GM21528 (cell line): ENCODE measurements around the gene EIF2AK3.
A peak's percentile ranks its signal among the peaks of the same experiment; 100 is the strongest.
"Not testable (repeated sequence)": the region's sequence is repeated elsewhere in the genome, so short reads cannot be mapped to it uniquely, and the experiment has no call there.

Experiments
- ATAC-seq: cut with Tn5 transposase; IDR thresholded peaks from one replicate; pipeline ENCODE4 v1.9.1; 2021; ENCODE audit warnings: mild to moderate bottlenecking, moderate library complexity; ENCODE audit not compliant: unreplicated experiment, low FRiP score

Gene EIF2AK3

DNA sequence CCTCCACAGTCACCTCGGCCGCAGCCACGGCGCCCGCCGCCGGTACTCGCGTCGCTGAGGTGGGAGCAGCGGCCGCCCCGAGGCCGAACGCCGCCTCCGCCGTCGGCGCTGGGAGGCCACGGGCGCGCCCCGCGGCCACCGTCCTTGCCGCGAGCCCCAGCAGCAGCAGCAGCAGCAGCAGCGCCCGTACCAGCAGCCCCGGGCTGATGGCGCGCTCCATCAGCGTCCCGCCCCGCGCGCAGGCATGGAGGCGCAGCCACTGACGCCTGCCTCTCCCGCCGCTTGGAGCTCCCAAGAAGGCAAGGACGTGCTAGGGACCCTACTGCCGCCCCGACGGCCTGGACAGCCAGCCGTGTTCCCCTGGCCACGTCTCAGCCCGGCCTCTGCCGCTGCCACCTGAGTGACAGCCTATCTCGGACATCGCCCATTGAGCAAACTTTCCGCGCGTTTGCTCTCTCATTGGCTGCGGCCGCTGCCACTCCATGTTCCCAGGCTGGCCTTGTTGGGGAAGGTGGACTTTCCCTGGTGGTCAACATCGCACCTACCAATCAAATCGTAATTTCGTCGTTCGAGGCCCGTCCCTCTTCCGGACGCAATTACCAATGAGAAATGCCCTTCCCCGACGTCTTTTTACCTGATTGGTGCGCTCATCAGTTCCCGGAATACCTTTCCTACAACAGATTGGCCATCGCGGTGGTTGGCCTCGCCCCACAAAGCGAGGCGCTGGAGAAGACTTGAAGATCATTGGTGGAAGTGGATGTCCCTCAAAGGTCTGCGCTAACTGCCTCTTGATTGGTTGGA lies at the start of gene EIF2AK3:
Gene EIF2AK3 (minus strand): TSS at position 410 of the 801 bp plus-strand sequence. CDS start 190 bp downstream, at position 220.
- peak; percentile 92 for ATAC-seq

DNA sequence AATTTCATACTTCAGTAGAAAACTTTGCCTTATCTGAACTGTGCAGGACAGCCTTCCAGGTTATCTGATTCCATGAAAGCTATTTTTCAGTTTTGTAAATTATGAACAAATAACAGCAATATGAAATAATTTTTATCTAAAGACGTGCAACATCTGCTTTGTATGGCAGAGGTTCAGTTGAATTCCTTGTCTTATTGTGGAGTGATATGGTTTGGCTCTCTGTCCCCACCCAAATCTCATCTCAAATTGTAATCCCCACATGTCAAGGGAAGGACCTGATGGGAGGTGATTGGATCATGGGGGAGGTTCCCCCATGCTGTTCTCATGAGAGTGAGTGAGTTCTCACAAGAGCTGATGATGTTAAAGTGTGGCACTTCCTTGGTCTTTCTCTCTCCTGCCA lies 46.1 kb upstream of the EIF2AK3 start:
- no peak for ATAC-seq

- no peak for ATAC-seq
Observed at GRCh38 chr2:88671786-88672427, 44.6 kb upstream of the EIF2AK3 start.

DNA sequence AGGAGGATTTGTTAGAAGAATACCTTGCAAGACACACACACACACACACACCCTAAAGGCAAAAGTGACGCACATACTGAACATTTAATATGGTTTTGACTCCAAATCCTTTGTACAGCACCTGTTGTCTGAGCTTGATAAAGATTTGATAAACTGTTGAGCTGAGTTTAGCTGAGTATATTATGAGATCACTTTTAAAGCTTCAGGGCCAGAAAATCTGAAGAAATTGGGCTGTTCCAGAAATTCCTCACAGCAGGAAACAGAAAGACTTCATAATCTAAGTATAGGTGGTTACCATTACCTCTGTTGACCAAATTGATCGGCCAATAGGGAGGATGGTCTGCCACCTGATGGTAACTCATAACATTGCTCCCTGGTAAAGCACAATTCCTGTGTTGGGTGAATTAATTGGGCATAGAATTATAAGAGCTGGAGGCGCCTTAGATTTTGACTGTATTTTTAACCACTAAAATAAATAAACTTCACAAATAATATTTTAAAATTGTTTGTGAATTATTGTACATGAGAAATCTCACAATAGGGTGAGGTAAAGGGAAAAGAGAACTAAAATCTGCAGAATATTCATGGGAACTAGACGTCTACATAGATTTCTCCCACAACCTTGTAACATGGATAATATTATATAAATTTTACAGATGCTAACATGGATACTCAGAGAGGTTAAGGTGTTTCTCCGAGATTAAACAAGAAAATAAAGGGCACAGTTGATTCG lies 42.4 kb upstream of the EIF2AK3 start:
- peak; percentile 77 for ATAC-seq

- ATAC-seq = no peak
Observed at GRCh38 chr2:88668862-88669261, 41.6 kb upstream of the EIF2AK3 start.

GRCh38 chr2:88667219-88667618 lies 40.0 kb upstream of the EIF2AK3 start:
- no peak for ATAC-seq

DNA sequence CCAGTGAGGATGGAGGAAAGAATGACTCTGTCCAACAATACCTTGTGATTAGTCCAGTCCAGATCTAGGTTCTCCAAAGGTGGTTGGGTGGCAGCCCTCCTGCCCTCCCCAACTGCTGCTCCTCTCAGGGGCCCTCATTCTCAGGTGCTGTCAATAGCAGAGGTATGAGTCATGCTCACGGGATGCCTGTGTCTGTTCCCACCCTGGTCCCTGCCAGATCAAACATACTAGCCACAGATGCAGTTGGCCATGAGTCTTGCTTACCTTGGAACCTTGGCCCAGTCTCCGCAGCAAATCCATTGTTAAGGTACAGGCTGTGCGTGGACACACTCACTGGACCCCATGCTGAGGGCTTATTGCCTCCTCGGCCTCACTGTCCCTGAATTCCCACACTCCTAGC lies 39.3 kb upstream of the EIF2AK3 start:
- no peak for ATAC-seq

DNA sequence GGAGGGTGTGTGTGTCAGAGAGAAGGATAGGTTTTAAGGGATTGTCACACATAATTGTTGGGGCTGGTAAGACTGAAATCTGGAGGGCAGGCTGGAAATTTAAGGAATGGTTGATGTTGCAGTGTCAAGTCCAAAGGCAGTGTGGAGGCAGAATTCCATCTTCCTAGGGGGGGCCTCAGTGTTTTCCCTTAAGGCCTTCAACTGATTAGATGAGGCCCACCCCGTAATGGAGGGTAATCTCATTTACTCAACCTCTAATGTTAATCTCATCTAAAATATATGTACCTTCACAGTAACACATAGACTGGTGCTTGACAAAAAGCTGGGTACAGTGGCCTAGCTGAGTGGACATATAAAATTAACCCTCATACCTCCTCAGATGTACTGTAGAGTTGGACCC lies 33.4 kb upstream of the EIF2AK3 start:
- ATAC-seq = no peak

DNA sequence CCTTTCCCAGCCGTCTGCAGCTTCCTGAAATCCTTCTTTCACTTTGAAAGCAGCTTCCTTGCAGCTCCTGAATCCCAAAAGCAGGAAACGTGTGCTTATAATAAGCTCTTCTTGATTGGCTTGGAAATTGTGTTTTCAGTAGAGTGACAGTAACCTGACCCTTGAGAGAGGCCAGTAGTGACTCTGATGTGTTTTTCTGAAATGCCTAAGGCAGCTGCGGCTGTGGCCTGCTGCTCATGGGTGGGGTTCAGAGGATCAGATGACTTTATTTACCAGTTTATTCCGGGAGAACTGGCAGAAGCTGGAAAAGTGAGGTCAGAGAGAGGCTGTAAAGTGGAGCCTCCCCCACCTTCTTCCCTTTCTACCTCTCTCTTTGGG lies 32.3 kb upstream of the EIF2AK3 start:
- ATAC-seq = no peak

DNA sequence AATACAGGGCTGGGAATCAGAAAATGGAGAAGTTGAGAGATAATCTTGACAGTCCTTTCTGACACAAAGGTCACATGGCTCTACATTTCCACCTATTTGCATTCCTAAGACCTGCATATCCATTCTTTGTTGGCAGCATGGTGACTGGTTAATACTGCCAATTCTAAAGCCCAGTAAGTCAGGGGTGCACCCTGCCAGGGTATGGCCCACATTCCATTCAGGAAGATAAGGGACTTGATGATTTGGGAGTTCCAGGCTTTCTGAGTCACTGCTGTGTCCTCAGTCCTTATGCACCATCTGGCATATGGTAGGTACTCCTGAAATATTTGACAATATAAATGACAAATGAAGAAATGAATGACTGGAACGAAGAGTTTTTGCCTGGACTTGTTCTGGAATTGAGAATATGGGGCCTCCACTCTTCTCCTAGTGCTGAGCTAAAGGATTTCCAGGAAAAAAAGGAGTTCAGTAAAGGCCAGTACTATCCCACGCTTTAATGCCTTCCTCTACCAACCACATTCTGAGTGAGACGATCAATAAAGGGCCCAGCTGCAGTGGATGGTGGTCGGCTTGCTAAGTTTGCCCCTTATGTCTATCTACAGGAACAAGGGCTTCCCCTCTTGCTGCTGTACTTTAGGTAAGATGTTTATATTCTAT lies 31.7 kb upstream of the EIF2AK3 start:
- ATAC-seq = no peak

- ATAC-seq = no peak
Observed at GRCh38 chr2:88658326-88658725, 31.1 kb upstream of the EIF2AK3 start.

- ATAC-seq = no peak
Observed at GRCh38 chr2:88657131-88657530, 29.9 kb upstream of the EIF2AK3 start.

DNA sequence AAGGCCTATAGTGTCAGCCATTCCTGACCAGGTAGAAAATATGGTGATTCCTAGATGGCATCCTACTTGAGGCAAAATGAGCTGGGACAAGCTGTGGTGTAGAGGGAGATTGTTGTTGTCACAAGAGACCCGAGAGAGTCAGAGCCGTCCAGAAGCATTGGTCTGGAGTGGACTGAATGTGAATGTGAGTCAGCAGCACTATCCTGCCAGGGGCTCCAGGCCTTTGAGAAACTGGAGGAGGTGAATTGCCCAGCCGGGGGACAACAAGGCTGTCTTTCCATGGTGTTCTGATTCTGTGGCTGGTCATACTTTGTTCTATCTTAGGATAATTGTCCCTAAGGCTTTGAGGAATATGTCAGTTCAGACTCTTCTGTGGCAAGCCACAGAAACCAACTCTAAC lies 29.4 kb upstream of the EIF2AK3 start:
- ATAC-seq = no peak

GRCh38 chr2:88654714-88655113 lies 27.4 kb upstream of the EIF2AK3 start:
- ATAC-seq = no peak

DNA sequence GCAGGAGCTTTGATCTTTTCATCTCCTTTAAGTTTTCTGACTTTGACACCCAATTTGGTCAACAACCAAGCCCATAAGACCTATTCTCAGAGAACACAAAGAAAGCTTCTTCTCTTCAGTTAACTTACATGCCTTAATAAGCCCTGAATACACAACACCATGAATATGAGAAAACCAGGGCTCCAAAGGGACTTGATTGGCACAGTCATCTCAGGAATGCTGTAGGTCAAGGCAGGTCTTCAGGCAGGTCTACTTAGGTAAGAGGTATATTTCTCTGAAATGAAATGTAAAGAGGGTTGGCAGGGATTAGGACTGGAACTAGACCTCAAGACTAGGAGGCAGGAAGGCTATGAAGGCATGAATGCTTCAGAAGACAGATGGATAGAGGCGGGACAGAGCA lies 24.4 kb upstream of the EIF2AK3 start:
- ATAC-seq = no peak

DNA sequence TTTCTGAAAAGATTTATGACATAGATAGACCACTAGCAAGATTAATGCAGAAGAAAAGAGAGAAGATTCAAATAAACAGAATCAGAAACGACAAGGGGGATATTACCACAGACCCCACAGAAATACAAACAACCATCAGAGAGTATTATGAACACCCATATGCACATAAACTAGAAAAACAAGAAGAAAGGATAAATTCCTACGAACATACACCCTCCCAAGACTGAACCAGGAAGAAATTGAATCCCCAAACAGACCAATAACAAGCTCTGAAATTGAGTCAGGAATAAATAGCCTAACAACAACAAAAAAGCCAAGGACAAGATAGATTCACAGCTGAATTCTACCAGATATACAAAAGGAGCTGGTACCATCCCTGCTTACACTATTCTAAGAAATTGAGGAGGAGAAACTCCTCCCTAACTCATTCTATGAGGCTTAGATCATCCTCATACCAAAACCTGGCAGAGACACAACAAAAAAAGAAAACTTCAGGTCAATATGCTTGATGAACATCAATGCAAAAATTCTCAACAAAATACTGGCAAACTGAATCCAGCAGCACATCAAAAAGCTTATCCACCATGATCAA lies 18.1 kb upstream of the EIF2AK3 start:
- not testable (repeated sequence) for ATAC-seq

DNA sequence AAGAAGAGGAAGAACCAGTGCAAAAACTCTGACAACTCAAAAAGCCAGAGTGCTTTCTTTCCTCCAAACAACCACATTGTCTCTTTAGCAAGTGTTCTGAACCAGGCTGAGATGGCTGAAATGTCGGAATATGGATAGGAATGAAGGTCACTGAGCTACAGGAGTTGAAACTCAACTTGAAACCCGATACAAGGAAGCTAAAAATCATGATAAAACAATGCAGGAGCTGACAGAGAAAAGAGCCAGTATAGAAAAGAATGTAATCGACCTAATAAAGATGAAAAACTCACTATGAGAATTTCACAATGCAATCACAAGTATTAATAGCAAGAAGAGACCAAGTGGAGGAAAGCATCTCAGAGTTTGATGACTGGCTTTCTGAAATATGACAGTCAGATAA lies 15.0 kb upstream of the EIF2AK3 start:
- ATAC-seq = no peak

DNA sequence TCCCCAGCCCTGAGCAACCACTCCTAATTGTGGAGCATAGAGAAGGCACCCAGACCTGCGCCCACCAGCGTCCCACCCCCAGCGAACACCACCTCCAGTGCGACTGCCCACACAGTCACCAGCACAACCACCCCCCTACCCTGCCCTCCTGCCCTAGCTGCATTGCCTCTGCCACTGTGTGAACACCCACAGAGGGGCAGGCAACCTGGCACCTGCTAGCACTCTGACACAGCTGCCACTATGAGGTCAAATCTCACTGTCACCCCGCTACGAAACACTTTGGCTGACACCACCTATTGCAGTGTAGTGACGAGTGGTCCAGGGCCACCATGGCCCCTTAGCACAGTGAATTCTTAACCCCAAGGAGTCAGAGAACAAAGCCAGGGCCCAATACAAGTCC lies 14.1 kb upstream of the EIF2AK3 start:
- no peak for ATAC-seq

DNA sequence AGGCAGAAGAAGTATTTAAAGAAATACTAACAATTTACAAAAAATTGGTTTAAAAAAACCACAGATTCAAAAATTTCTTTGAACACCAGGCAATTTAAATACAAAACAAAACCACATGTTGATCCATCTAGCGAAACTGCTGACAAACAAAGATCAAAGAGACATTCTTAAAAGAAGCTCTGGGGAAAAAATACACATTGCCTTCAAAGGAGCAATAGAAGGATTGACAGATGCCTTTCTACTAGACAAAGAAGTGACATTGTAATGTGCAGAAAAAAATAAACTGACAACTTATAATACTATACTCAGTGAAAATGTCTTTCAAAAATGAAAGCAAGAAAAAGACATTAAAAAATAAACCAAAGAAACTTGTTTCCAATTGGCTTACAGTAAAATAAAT lies 12.6 kb upstream of the EIF2AK3 start:
- no peak for ATAC-seq

- no peak for ATAC-seq
Observed at GRCh38 chr2:88638743-88639142, 11.5 kb upstream of the EIF2AK3 start.
